Karpas-422 (cell line): ENCODE data around the gene SH3RF1. TPM values are rescaled to one million over a fixed set of nuclear protein-coding genes. Genes with fewer than 3 reads are reported as not detected.

ENCODE experiments used
- DNase-seq: peaks from one replicate; pipeline ENCODE4 v3.0.0-alpha.2; 2015
- H2AFZ ChIP-seq: fragments of 200-600 bp; sonication (generic); 2 replicates; pipeline ENCODE4 v1.6.1; 2014; ENCODE audit warnings: antibody characterized with exemption, low read length, mixed read lengths
- H3K27ac ChIP-seq: fragments of 200-600 bp; sonication (generic); 2 replicates; pipeline ENCODE4 v1.5.1; 2014; ENCODE audit warnings: mild to moderate bottlenecking, low read length, moderate library complexity
- H3K27me3 ChIP-seq: fragments of 200-600 bp; sonication (generic); 2 replicates; pipeline ENCODE4 v1.6.1; 2014; ENCODE audit warnings: low read length, mixed read lengths
- H3K36me3 ChIP-seq: fragments of 200-600 bp; sonication (generic); 2 replicates; pipeline ENCODE4 v1.6.1; 2014; ENCODE audit warnings: low read length, mixed read lengths; ENCODE audit not compliant: insufficient read depth
- H3K4me1 ChIP-seq: fragments of 200-600 bp; sonication (generic); 2 replicates; pipeline ENCODE4 v1.6.1; 2014; ENCODE audit warnings: mild to moderate bottlenecking, low read length, mixed read lengths
- H3K4me2 ChIP-seq: fragments of 200-600 bp; sonication (generic); 2 replicates; pipeline ENCODE4 v1.6.1; 2014; ENCODE audit warnings: low read length, low read depth, mild to moderate bottlenecking; ENCODE audit not compliant: poor library complexity, severe bottlenecking
- H3K4me3 ChIP-seq: fragments of 200-600 bp; sonication (generic); 2 replicates; pipeline ENCODE4 v1.5.1; 2014; ENCODE audit warnings: mild to moderate bottlenecking, antibody characterized with exemption, low read length, mixed read lengths
- H3K79me2 ChIP-seq: fragments of 200-600 bp; sonication (generic); 2 replicates; pipeline ENCODE4 v1.6.1; 2014; ENCODE audit warnings: mild to moderate bottlenecking, low read length, mixed read lengths
- H3K9ac ChIP-seq: fragments of 200-600 bp; sonication (generic); 2 replicates; pipeline ENCODE4 v1.6.0; 2014; ENCODE audit warnings: low read length
- H3K9me2 ChIP-seq: fragments of 200-600 bp; sonication (generic), shearing (Covaris generic); replicated peaks from 2 replicates; pipeline ENCODE4 v1.6.0; 2014; ENCODE audit warnings: mild to moderate bottlenecking, low read length, moderate library complexity; ENCODE audit not compliant: insufficient read depth
- H3K9me3 ChIP-seq: fragments of 300-700, 200-600 bp; sonication (generic); 2 replicates; pipeline ENCODE4 v1.6.1; 2014; ENCODE audit warnings: low read length, mixed read lengths
- H4K20me1 ChIP-seq: fragments of 200-600 bp; sonication (generic); 2 replicates; pipeline ENCODE4 v1.6.1; 2014; ENCODE audit warnings: mild to moderate bottlenecking, antibody characterized with exemption, low read length, low read depth; ENCODE audit not compliant: insufficient read depth
- total RNA-seq: library from RNA; depleted of rRNA; stranded (reverse); fragments of >200 nt; shearing (Covaris generic); gene quantifications from 2 replicates; pipeline ENCODE4 v1.2.3, GENCODE V29; 2014; ENCODE audit warnings: low replicate concordance; rRNA removed

SH3RF1 gene
- 0.22 TPM in 1 of 2 replicates, not detected in the other for total RNA-seq

DNA sequence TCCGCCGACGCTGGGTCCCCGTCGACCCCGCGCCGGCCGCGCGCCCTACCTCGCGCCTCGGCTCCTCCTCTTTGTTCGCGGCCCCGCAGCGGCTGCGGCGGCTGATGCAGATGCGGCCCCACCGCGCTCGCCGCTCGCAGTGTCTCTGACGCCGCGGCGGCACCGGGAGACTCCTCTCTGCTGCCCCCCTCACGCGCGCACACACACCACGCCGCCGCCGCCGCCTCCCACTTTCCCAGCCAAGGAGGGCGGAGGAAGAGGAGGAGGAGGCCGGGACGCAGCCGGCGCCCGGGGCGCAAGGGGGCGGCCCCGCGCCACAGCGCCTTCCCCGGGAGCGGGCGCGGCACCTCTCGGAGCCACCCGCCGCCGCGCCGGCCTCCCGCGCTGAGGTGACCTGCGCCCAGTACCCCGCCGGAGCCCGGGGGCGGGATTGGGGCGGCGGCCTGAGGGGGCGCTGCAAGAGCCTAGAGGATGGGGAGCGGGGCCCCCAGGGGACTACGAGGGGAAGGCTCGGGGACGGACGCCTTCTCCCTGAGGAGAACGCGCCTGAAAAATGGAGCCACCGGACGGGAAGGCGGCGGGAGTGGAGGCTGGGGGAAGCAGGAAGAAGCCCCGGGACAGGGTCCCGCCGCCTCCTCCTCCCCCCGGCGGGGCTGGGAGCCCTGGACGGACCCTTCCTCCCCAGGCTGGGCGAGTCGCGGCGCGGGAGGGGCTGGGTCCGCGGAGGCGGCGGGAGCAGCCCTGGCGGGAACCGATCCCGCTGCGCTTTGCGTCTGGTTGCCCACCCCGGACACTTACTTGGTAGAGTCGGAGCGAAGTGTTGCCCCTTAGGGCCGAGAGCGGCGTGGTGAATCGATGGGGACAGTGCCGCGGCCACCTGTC is at the start of gene SH3RF1:
TSS of gene SH3RF1 (minus strand) at position 147 of the 882 bp plus-strand sequence. CDS start 1,744 bp downstream, outside the sequence.
- Histone ChIP-seq H2AFZ (peak within 1 kb of the TSS; percentile 43; the same call in 1 of the 2 replicates), H3K9me2 (no peaks in the 10 kb centered on the region), H3K36me3 (no peaks in the 10 kb centered on the region), H4K20me1 (no peaks in the 10 kb centered on the region), H3K9me3 (no peaks in the 10 kb centered on the region), H3K4me1 (peaks cover 9% of the 10 kb centered on the region), H3K27ac (no peak within 1 kb of the TSS), H3K4me2 (peak within 1 kb of the TSS; percentile 78), H3K4me3 (peak within 1 kb of the TSS; percentile 70), H3K9ac (peak within 1 kb of the TSS; percentile 62), H3K27me3 (no peaks in the 10 kb centered on the region), H3K79me2 (no peaks in the 10 kb centered on the region)
- DNase-seq, result peak; percentile 46

GRCh38 chr4:169315530-169316343 is 45.0 kb upstream of the SH3RF1 start:
- no peak overlapping the region for H3K4me2 ChIP-seq
- no peaks in the 10 kb centered on the region for H3K79me2 ChIP-seq
- H3K9me2 ChIP-seq, result no peaks in the 10 kb centered on the region
- no peak overlapping the region for H2AFZ ChIP-seq
- no peak overlapping the region for H3K27ac ChIP-seq
- H4K20me1 ChIP-seq, result no peaks in the 10 kb centered on the region
- DNase-seq, result no peak
- H3K9ac ChIP-seq, result no peak overlapping the region
- no peaks in the 10 kb centered on the region for H3K27me3 ChIP-seq
- H3K4me3 ChIP-seq, result no peak overlapping the region
- H3K9me3 ChIP-seq, result no peaks in the 10 kb centered on the region
- H3K36me3 ChIP-seq, result no peaks in the 10 kb centered on the region
- no peaks in the 10 kb centered on the region for H3K4me1 ChIP-seq

DNA sequence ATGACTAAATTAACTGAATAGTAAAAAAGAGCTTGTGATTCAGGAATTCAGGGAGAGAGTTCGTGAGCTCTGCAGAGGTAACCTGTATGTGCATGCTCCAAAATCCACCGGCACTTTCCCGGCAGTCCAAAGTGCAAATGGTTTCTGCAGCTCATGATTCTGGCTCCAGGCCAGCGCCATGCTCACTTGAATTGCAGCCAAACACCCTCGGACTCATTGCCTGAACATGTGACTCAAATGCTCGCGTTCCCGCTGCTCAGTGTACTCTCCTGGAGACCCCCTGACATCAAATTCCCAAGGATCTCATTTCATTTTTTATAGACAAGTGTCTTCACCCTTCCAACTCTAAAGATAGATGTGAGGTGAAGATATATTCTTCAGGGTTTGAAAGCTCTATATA is 44.1 kb upstream of the SH3RF1 start:
- H3K9me2 ChIP-seq, result no peaks in the 10 kb centered on the region
- H3K36me3 ChIP-seq, result no peaks in the 10 kb centered on the region
- no peaks in the 10 kb centered on the region for H3K4me1 ChIP-seq
- H3K4me3 ChIP-seq, result no peak overlapping the region
- H3K27ac ChIP-seq, result no peak overlapping the region
- no peaks in the 10 kb centered on the region for H3K27me3 ChIP-seq
- H3K9me3 ChIP-seq, result no peaks in the 10 kb centered on the region
- no peak for DNase-seq
- H3K79me2 ChIP-seq, result no peaks in the 10 kb centered on the region
- no peak overlapping the region for H3K9ac ChIP-seq
- no peak overlapping the region for H3K4me2 ChIP-seq
- H4K20me1 ChIP-seq, result no peaks in the 10 kb centered on the region
- H2AFZ ChIP-seq, result no peak overlapping the region

- H3K9ac ChIP-seq, result no peak overlapping the region
- H3K4me3 ChIP-seq, result no peak overlapping the region
- H3K9me3 ChIP-seq, result no peaks in the 10 kb centered on the region
- no peaks in the 10 kb centered on the region for H3K36me3 ChIP-seq
- no peak overlapping the region for H2AFZ ChIP-seq
- no peaks in the 10 kb centered on the region for H3K79me2 ChIP-seq
- H4K20me1 ChIP-seq, result no peaks in the 10 kb centered on the region
- H3K27ac ChIP-seq, result no peak overlapping the region
- H3K9me2 ChIP-seq, result no peaks in the 10 kb centered on the region
- H3K4me1 ChIP-seq, result no peaks in the 10 kb centered on the region
- no peaks in the 10 kb centered on the region for H3K27me3 ChIP-seq
- no peak for DNase-seq
- H3K4me2 ChIP-seq, result no peak overlapping the region
These were observed 43.0 kb upstream of the SH3RF1 start for GRCh38 chr4:169313732-169314131.

GRCh38 chr4:169312690-169313422 is 42.1 kb upstream of the SH3RF1 start:
- DNase-seq, result no peak
- H4K20me1 ChIP-seq, result no peaks in the 10 kb centered on the region
- H3K27me3 ChIP-seq, result no peaks in the 10 kb centered on the region
- H3K9ac ChIP-seq, result no peak overlapping the region
- no peaks in the 10 kb centered on the region for H3K79me2 ChIP-seq
- H3K9me3 ChIP-seq, result no peaks in the 10 kb centered on the region
- H3K4me3 ChIP-seq, result no peak overlapping the region
- no peak overlapping the region for H2AFZ ChIP-seq
- H3K4me2 ChIP-seq, result no peak overlapping the region
- no peaks in the 10 kb centered on the region for H3K4me1 ChIP-seq
- H3K9me2 ChIP-seq, result no peaks in the 10 kb centered on the region
- no peak overlapping the region for H3K27ac ChIP-seq
- H3K36me3 ChIP-seq, result no peaks in the 10 kb centered on the region

DNA sequence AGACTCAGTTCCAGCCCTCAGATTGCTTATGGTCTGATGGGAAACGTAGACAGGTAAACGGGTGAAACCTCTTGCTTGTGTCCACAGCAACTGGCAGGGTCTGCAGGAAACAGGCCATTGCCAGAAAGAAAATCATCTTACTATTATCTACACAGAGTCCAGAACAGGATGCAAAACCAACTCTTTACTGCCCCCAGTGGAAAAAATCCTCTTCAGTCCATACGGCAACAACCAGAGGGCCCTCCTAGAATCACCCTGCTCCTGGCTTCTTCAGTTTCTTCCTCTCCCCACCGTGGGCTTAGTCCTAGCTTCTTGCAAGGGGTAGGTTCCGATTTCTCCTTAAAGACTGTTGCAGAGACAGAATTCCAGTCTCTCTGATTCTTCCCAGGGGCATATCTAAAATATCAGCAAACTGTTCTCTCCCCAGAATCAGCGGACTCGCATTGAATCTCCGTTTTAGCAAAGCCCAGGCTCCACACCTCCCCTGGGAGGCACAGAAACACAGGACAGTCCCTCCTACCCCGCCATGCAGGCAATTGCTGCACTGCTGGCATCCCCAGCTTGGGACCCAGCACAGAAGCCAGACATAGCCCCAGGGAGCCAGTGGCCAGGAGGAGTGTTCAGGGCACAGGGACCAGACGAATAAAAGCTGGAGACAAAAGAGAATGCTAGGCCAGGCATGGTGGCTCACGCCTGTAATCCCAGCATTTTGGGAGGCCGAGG is 41.0 kb upstream of the SH3RF1 start:
- Histone ChIP-seq H2AFZ (no peak overlapping the region), H3K27me3 (no peaks in the 10 kb centered on the region), H3K9ac (no peak overlapping the region), H4K20me1 (no peaks in the 10 kb centered on the region), H3K9me3 (no peaks in the 10 kb centered on the region), H3K4me3 (no peak overlapping the region), H3K36me3 (no peaks in the 10 kb centered on the region), H3K4me1 (no peaks in the 10 kb centered on the region), H3K9me2 (no peaks in the 10 kb centered on the region), H3K4me2 (no peak overlapping the region), H3K79me2 (no peaks in the 10 kb centered on the region), H3K27ac (no peak overlapping the region)
- DNase-seq, result peak; percentile 60

DNA sequence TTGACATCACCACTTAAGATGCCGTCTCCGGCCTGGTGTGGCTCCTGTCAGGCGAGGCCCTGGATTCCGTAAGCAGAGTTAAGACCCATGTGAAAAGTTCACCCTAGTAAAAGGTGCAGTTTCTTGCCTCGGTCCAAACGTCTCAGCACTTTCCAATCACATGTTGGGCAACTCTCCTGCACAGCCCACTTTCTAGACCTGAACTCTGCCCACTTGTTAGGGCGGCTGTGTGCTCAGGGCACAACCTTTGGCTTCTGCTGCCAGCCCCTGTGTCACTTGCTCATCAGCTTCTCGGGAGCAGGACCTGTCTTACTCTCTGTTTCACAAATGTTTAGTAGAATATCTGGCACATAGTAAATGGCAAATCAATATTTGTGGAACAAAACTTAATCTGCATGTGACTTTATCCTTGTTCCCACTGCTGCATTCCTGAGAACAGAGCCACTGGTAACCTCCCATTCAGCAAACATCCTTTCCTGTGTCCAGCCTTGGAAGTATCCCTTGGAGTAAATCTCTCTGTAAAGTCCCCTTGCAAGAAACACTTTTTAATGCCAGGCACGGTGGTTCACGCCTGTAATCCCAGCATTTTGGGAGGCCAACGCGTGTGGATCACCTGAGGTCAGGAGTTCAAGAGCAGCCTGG is 38.7 kb upstream of the SH3RF1 start:
- Histone ChIP-seq H2AFZ (no peak overlapping the region), H3K27ac (no peak overlapping the region), H4K20me1 (no peaks in the 10 kb centered on the region), H3K9me2 (no peaks in the 10 kb centered on the region), H3K4me1 (peaks cover 4% of the 10 kb centered on the region), H3K4me3 (no peak overlapping the region), H3K4me2 (no peak overlapping the region), H3K27me3 (no peaks in the 10 kb centered on the region), H3K9ac (no peak overlapping the region), H3K79me2 (no peaks in the 10 kb centered on the region), H3K36me3 (no peaks in the 10 kb centered on the region), H3K9me3 (no peaks in the 10 kb centered on the region)
- no peak for DNase-seq
